HepG2 (cell line): Measurements from ENCODE around the gene C1orf141. TPM values are rescaled to one million over a fixed set of nuclear protein-coding genes. Genes with fewer than 3 reads are reported as not detected.

Source experiments
- ATAC-seq: fragments of 200-7000 bp; cut with Tn5 transposase; 3 replicates; pipeline ENCODE4 v1.9.1; 2020; ENCODE audit warnings: mild to moderate bottlenecking, moderate library complexity
- BruUV-seq: library from RNA; stranded (reverse); fragments of 400-500 nt; replicated peaks from 2 replicates; lab custom pipeline; 2021; lab: Mats Ljungman, UMichigan
- CTCF ChIA-PET: fragments of 300-600 bp; formaldehyde crosslinking; extraction: SDS; loops from one replicate; lab custom pipeline; 2021; ENCODE audit warnings: low total read pairs, inconsistent platforms, low intra/inter-chr PET ratio; lab: Yijun Ruan, JAX
- POLR2A ChIA-PET: fragments of 350-600 bp; sonication (Branson Sonifier 250); formaldehyde crosslinking; loops from one replicate; lab custom pipeline; 2020; ENCODE audit warnings: antibody characterized with exemption, inconsistent platforms; lab: Yijun Ruan, JAX
- DNase-seq: peaks from one replicate; pipeline ENCODE4 v3.0.0-alpha.2; 2015; ENCODE audit warnings: low spot score
- FAIRE-seq: peaks from 3 replicates; lab custom pipeline; 2011; peaks lifted over from hg19 to GRCh38; lab: Jason Lieb, UNC
- H2AFZ ChIP-seq: one replicate; pipeline ENCODE4 v1.6.1; 2011; ENCODE audit warnings: low read length, inconsistent platforms
- H3K27ac ChIP-seq: fragments of 300-600 bp; 3 replicates; pipeline ENCODE4 v1.8.0; 2011; ENCODE audit warnings: mixed run types, mild to moderate bottlenecking, mixed read lengths, low read length, inconsistent platforms; ENCODE audit not compliant: insufficient read depth; ENCODE audit errors: extremely low read length
- H3K27me3 ChIP-seq, 2 experiments: fragments of 200-600 bp in 1 of 2; 2 replicates in 1 of 2; 3 replicates in 1 of 2; pipeline versions ENCODE4 v1.6.0 to v1.8.0; 2011; ENCODE audit warnings: low read length in 2 of 2, mild to moderate bottlenecking in 2 of 2, moderate library complexity in 2 of 2, inconsistent platforms in 1 of 2; ENCODE audit not compliant: insufficient read depth in 2 of 2, control insufficient read depth in 1 of 2
- H3K36me3 ChIP-seq, 2 experiments: fragments of 200-600 bp in 1 of 2; replicated peaks in 1 of 2; 2 replicates in 1 of 2; 3 replicates in 1 of 2; pipeline versions ENCODE4 v1.5.1 to v1.8.0; 2011; ENCODE audit warnings: low read length in 2 of 2, inconsistent platforms in 1 of 2; ENCODE audit not compliant: insufficient read depth in 2 of 2, control insufficient read depth in 1 of 2
- H3K4me1 ChIP-seq: 2 replicates; pipeline ENCODE4 v1.5.1; 2012; ENCODE audit warnings: low read length, inconsistent platforms; ENCODE audit not compliant: insufficient read depth
- H3K4me2 ChIP-seq: 2 replicates; pipeline ENCODE4 v1.6.0; 2011; ENCODE audit warnings: low read depth, low read length, inconsistent platforms
- H3K4me3 ChIP-seq, 3 experiments: fragments of 200-600 bp in 1 of 3; sonication (generic), shearing (Covaris generic) in 1 of 3; replicated peaks in 1 of 3; 2 replicates each; pipeline ENCODE4 v1.5.1; 2011 to 2016; ENCODE audit warnings: low read length in 3 of 3, inconsistent platforms in 2 of 3, low read depth in 2 of 3, mild to moderate bottlenecking in 2 of 3, control low read depth in 1 of 3, mixed read lengths in 1 of 3; ENCODE audit not compliant: insufficient read depth in 1 of 3
- H3K79me2 ChIP-seq: one replicate; pipeline ENCODE4 v1.6.1; 2011; ENCODE audit warnings: low read length, inconsistent platforms; ENCODE audit not compliant: insufficient read depth
- H3K9ac ChIP-seq: 2 replicates; pipeline ENCODE4 v1.6.0; 2011; ENCODE audit warnings: mild to moderate bottlenecking, low read depth, low read length, inconsistent platforms; ENCODE audit not compliant: insufficient read depth
- H3K9me3 ChIP-seq: 2 replicates; pipeline ENCODE4 v1.5.1; 2012; ENCODE audit warnings: mild to moderate bottlenecking, low read length
- H4K20me1 ChIP-seq: 2 replicates; pipeline ENCODE4 v1.6.0; 2011; ENCODE audit warnings: inconsistent platforms, mild to moderate bottlenecking, low read length, moderate library complexity; ENCODE audit not compliant: insufficient read depth
- CHCHD3 ChIP-seq: sonication (generic); formaldehyde crosslinking; IDR thresholded peaks from 2 replicates; pipeline ENCODE4 v1.8.0; 2022; ENCODE audit warnings: mild to moderate bottlenecking, missing genetic modification reagents, moderate library complexity
- DNMT1 ChIP-seq: sonication (generic); formaldehyde crosslinking; IDR thresholded peaks from 2 replicates; pipeline ENCODE4 v1.5.1; 2020; ENCODE audit warnings: mild to moderate bottlenecking, missing genetic modification reagents
- GLI4 ChIP-seq: sonication (generic); formaldehyde crosslinking; IDR thresholded peaks from 2 replicates; pipeline ENCODE4 v1.5.1; 2020; ENCODE audit warnings: missing genetic modification reagents, mild to moderate bottlenecking, moderate library complexity, borderline replicate concordance
- GPN1 ChIP-seq: sonication (generic); formaldehyde crosslinking; IDR thresholded peaks from 2 replicates; pipeline ENCODE4 v1.5.1; 2020; ENCODE audit warnings: missing genetic modification reagents, borderline replicate concordance
- HNF4A ChIP-seq: sonication (generic); formaldehyde crosslinking; IDR thresholded peaks from 2 replicates; pipeline ENCODE4 v1.4.0; 2020; ENCODE audit warnings: missing genetic modification reagents
- ISX ChIP-seq: sonication (generic); formaldehyde crosslinking; conservative IDR thresholded peaks from 2 replicates; pipeline ENCODE4 v1.5.0; 2020; ENCODE audit warnings: missing genetic modification reagents
- PLRG1 ChIP-seq: fragments of 450-650 bp; conservative IDR thresholded peaks from 2 replicates; pipeline ENCODE4 v1.6.1; 2016
- POLR2A ChIP-seq, 2 experiments: IDR thresholded peaks; 2 replicates each; pipeline ENCODE4 v1.6.1; 2011; ENCODE audit warnings: low read depth in 2 of 2, low read length in 2 of 2, mild to moderate bottlenecking in 1 of 2, moderate library complexity in 1 of 2; ENCODE audit not compliant: insufficient read depth in 1 of 2
- SOX5 ChIP-seq: IDR thresholded peaks from 2 replicates; pipeline ENCODE4 v1.6.1; 2016; ENCODE audit warnings: borderline replicate concordance
- ZNF329 ChIP-seq: sonication (generic); formaldehyde crosslinking; IDR thresholded peaks from 2 replicates; pipeline ENCODE4 v1.9.0; 2021; ENCODE audit warnings: low read depth, mild to moderate bottlenecking, missing genetic modification reagents
- ZNF414 ChIP-seq: sonication (generic); formaldehyde crosslinking; IDR thresholded peaks from 2 replicates; pipeline ENCODE4 v1.5.0; 2020; ENCODE audit warnings: missing genetic modification reagents
- WGBS: methylation state at CpG from one replicate; pipeline ENCODE4 v1.1.6; 2017; ENCODE audit warnings: low lambda C conversion rate; 5-methylcytosine and 5-hydroxymethylcytosine counted together
- in situ Hi-C: cut with HindIII; loops from 2 replicates; pipeline ENCODE4 v1.10.0; 2017; ENCODE audit warnings: low pct_unique_long_range_greater_than_20kb; ENCODE audit not compliant: extremely low pct_ligation_motif_present
- intact Hi-C: fragments of 100-400 bp; cut with micrococcal nuclease; formaldehyde crosslinking; loops from one replicate; pipeline ENCODE4 v1.10.0; 2022; ENCODE audit not compliant: unreplicated experiment
- polyA plus RNA-seq, 8 experiments: library from polyadenylated mRNA; depleted of rRNA in 3 of 8; stranded (reverse) in 7 of 8; unstranded in 1 of 8; fragments of >200 nt; fragmentation: Illumina TruSeq in 4 of 8; extraction: Trizol in 4 of 8; gene quantifications; 2 replicates each; pipeline versions ENCODE4 v1.2.1 to v1.2.3, GENCODE V29; 2011 to 2016; ENCODE audit warnings: low read depth in 4 of 8, missing spikeins in 1 of 8, mixed read lengths in 1 of 8; ENCODE audit not compliant: insufficient read depth in 1 of 8
- total RNA-seq, 5 experiments: library from RNA; depleted of rRNA; stranded (reverse); fragments of >200 nt; fragmentation: Illumina TruSeq; extraction: Trizol; gene quantifications; 2 replicates each; pipeline ENCODE4 v1.2.3, GENCODE V29; 2016; ENCODE audit warnings: low read depth in 1 of 5
- TF ChIP-seq, protein P1 (sequence below): sonication (generic); formaldehyde crosslinking; IDR thresholded peaks from 2 replicates; pipeline ENCODE4 v1.4.0; 2020; ENCODE audit warnings: low read depth, missing genetic modification reagents

C1orf141 gene
- total and polyA plus RNA-seq, 2 of the 13 experiments (the other 11 are each of a cell fraction or from before 2014, with no cell fraction given) = not detected

DNA sequence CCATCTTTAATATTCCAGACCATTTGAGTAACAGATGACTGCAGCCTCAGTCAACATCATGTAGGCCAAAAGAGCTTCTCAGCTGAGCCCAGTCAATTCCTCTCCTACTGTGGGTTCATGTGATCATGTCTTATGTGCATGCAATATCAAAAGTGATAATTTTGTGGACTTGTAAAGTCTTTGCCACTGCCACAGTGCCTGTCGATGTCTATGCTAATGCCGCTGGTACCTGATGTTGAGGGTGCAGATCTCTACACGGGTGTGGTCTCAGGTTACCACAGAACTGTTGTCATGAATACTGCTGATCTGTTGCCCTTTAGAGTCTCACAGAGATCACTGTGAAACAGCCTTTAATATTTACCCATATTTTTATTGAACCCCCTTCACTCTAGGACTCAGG is 11.3 kb upstream of the C1orf141 start:
- ATAC-seq (no peak), DNase-seq (no peak), FAIRE-seq (no peak)
- H3K79me2 ChIP-seq = no peaks in the 10 kb centered on the region
- no peak overlapping the region for H3K9ac ChIP-seq
- H3K4me3 ChIP-seq = no peak overlapping the region
- peaks cover 10% of the 10 kb centered on the region for H3K4me1 ChIP-seq
- H4K20me1 ChIP-seq = no peaks in the 10 kb centered on the region
- POLR2A ChIA-PET = no interaction called here
- no peaks in the 10 kb centered on the region for H3K36me3 ChIP-seq
- in situ Hi-C loops (loop anchor here (5.0 to 10.0 kb wide), 3 partner anchors 89 to 381 kb away; no protein-coding TSS in a partner anchor), intact Hi-C loops (loop anchor here (10.0 kb wide), 1 partner anchor 211 kb away; no protein-coding TSS in a partner anchor)
- no peak overlapping the region for H3K27ac ChIP-seq
- no peaks in the 10 kb centered on the region for H3K9me3 ChIP-seq
- no peak for TF ChIP-seq ZNF329 (CRISPR knock-in tag)
- no peak for TF ChIP-seq CHCHD3 (CRISPR knock-in tag)
- TF ChIP-seq, protein P1, sequence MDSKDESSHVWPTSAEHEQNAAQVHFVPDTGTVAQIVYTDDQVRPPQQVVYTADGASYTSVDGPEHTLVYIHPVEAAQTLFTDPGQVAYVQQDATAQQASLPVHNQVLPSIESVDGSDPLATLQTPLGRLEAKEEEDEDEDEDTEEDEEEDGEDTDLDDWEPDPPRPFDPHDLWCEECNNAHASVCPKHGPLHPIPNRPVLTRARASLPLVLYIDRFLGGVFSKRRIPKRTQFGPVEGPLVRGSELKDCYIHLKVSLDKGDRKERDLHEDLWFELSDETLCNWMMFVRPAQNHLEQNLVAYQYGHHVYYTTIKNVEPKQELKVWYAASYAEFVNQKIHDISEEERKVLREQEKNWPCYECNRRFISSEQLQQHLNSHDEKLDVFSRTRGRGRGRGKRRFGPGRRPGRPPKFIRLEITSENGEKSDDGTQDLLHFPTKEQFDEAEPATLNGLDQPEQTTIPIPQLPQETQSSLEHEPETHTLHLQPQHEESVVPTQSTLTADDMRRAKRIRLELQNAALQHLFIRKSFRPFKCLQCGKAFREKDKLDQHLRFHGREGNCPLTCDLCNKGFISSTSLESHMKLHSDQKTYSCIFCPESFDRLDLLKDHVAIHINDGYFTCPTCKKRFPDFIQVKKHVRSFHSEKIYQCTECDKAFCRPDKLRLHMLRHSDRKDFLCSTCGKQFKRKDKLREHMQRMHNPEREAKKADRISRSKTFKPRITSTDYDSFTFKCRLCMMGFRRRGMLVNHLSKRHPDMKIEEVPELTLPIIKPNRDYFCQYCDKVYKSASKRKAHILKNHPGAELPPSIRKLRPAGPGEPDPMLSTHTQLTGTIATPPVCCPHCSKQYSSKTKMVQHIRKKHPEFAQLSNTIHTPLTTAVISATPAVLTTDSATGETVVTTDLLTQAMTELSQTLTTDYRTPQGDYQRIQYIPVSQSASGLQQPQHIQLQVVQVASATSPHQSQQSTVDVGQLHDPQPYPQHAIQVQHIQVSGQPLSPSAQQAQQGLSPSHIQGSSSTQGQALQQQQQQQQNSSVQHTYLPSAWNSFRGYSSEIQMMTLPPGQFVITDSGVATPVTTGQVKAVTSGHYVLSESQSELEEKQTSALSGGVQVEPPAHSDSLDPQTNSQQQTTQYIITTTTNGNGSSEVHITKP = no peak
- no peak for TF ChIP-seq GPN1 (CRISPR knock-in tag)
- no peak for TF ChIP-seq PLRG1
- TF ChIP-seq ISX (CRISPR knock-in tag) = no peak
- TF ChIP-seq POLR2A (IDR thresholded peaks at IDR 0.05; ENCODE audit: insufficient read depth in 1 of 2, low read depth in 2 of 2, low read length in 2 of 2) = no peak
- TF ChIP-seq ZNF414 (CRISPR knock-in tag) = no peak
- TF ChIP-seq SOX5 (CRISPR knock-in tag) = no peak
- TF ChIP-seq DNMT1 = no peak
- TF ChIP-seq GLI4 (CRISPR knock-in tag) = no peak
- TF ChIP-seq HNF4A (CRISPR knock-in tag) = no peak
- no TSS peak for BruUV-seq
- CTCF ChIA-PET = no interaction called here
- no peaks in the 10 kb centered on the region; a peak in 1 of 5 replicates for H3K27me3 ChIP-seq
- H2AFZ ChIP-seq = no peak overlapping the region
- H3K4me2 ChIP-seq = no peak overlapping the region
- WGBS = 76% methylated on average over 3 of the region's 3 CpGs
